HFFc6 (cell line): ENCODE results near the gene ZRANB3. TPM values are rescaled to one million over a fixed set of nuclear protein-coding genes. Genes with fewer than 3 reads are reported as not detected.
A peak's percentile ranks its signal among the peaks of the same experiment; 100 is the strongest.

Experiments used
- DNase-seq: peaks from one replicate; pipeline ENCODE4 v3.0.0-alpha.2; 2018
- H3K27ac Mint-ChIP-seq: 2 replicates; pipeline ENCODE4 v1.8.0; 2020; ENCODE audit warnings: mild to moderate bottlenecking, mixed read lengths
- H3K27me3 Mint-ChIP-seq: 2 replicates; pipeline ENCODE4 v1.8.0; 2021; ENCODE audit warnings: mild to moderate bottlenecking, moderate library complexity, mixed read lengths; ENCODE audit not compliant: insufficient read depth
- H3K36me3 Mint-ChIP-seq: 2 replicates; pipeline ENCODE4 v1.8.0; 2021; ENCODE audit warnings: low read depth, mixed read lengths
- H3K4me1 Mint-ChIP-seq: 2 replicates; pipeline ENCODE4 v1.8.0; 2020; ENCODE audit warnings: low read depth, mixed read lengths
- H3K4me3 Mint-ChIP-seq: 2 replicates; pipeline ENCODE4 v1.8.0; 2020; ENCODE audit warnings: mild to moderate bottlenecking, moderate library complexity, mixed read lengths
- H3K9me3 Mint-ChIP-seq: 2 replicates; pipeline ENCODE4 v1.8.0; 2020; ENCODE audit warnings: mild to moderate bottlenecking, mixed read lengths
- total RNA-seq, 6 experiments: library from RNA; stranded (reverse); fragmentation: NEBNext Ultra II Directional; extraction: Animal tissue kit (Norgen Biotek cat#: 25700); gene quantifications; 2 replicates in 1 of 6; 3 replicates in 5 of 6; pipeline ENCODE4 v1.2.3, GENCODE V29; 2021
- TF ChIP-seq, protein P1 (sequence below): fragments of 200-600 bp; sonication (generic); IDR thresholded peaks from 2 replicates; pipeline ENCODE4 v1.5.0; 2021; ENCODE audit warnings: antibody characterized with exemption, mild to moderate bottlenecking

The ZRANB3 gene
- total RNA-seq, 6 experiments from 2014 or later, result 8.1 to 10.2 (median 8.8) TPM

DNA sequence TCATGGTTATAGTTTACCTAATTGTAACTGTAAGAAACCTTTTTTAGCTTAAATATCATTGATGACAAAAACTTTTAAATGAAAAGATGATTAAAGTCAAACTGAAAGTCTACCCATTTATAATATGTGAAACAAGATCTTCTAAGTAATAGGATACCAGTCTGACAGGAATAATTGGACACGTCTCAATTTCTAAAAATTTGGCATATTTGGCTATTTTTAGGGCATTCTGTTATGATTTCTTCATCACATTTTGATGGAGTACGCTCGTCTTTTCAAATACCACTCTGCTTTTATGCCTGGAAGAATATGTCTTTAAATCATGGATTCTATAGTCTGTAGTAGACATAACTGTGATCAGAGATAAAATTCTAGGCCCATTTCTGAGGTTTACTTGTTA, 1.6 kb upstream of the ZRANB3 start:
- DNase-seq, result no peak
- TF ChIP-seq, protein P1, sequence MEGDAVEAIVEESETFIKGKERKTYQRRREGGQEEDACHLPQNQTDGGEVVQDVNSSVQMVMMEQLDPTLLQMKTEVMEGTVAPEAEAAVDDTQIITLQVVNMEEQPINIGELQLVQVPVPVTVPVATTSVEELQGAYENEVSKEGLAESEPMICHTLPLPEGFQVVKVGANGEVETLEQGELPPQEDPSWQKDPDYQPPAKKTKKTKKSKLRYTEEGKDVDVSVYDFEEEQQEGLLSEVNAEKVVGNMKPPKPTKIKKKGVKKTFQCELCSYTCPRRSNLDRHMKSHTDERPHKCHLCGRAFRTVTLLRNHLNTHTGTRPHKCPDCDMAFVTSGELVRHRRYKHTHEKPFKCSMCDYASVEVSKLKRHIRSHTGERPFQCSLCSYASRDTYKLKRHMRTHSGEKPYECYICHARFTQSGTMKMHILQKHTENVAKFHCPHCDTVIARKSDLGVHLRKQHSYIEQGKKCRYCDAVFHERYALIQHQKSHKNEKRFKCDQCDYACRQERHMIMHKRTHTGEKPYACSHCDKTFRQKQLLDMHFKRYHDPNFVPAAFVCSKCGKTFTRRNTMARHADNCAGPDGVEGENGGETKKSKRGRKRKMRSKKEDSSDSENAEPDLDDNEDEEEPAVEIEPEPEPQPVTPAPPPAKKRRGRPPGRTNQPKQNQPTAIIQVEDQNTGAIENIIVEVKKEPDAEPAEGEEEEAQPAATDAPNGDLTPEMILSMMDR, result no peak
- peaks cover 25% of the 10 kb centered on the region for H3K4me1 Mint-ChIP-seq
- no peaks in the 10 kb centered on the region for H3K36me3 Mint-ChIP-seq
- H3K27ac Mint-ChIP-seq, result peak overlapping the region; percentile 73
- H3K4me3 Mint-ChIP-seq, result no peak overlapping the region
- no peaks in the 10 kb centered on the region; the same call in none of the 2 replicates for H3K27me3 Mint-ChIP-seq
- H3K9me3 Mint-ChIP-seq, result no peaks in the 10 kb centered on the region

DNA sequence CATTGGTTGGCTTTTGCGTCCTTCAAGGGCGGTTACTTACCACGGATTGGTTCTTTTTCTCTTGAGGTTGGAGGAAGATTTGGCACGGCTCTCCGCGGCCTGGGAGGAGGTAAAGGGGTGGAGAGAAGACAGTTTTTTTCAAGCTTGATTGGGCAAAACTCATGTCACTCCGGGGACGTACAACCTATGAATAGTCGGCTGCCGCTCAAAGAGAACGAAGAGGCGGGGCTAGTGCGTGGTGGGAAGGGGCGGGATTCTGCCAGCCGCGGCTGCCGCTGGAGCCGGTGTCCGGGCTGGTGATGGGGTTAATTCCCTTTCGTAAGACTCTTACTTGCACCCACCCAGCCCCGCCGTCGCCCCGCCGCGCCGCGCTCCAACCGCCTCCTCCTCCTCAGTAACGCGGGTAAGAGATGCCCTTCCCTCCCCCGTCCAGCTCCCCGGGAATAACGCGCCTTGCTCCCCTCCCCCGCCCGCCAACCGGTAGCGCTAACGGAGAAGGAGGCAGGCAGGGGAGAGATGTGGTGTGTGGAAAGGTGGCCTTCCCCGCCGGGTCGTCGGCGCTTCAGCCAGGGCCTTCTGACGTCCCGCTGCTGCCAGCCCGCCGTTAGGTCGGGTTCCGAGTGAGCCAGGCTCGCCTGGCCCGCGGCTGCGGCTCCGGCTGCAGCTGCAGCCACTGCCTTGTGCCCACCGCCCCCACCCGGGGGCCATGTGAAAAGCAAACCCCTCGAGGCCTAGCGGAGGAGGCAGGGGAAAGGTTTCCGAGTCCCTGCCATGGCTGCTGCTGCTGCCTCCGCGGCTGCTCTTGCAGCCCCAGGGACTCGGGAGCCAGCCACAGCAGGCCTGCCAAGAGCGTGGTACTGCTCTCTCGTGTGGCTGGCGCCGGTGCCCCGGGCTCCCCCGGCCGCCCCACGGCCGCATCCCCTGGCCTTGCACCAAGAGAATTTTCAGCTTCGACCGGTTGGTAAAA, 496 bp upstream of the ZRANB3 start, which contains the start of gene R3HDM1:
Gene R3HDM1 (plus strand): TSS at position 254 of the 967 bp plus-strand sequence. CDS start 73,362 bp downstream, outside the sequence.
- no peaks in the 10 kb centered on the region for H3K9me3 Mint-ChIP-seq
- DNase-seq, result peak; percentile 100
- no peaks in the 10 kb centered on the region for H3K36me3 Mint-ChIP-seq
- no peak within 1 kb of the TSS for H3K4me3 Mint-ChIP-seq
- peak within 1 kb of the TSS; percentile 73 for H3K27ac Mint-ChIP-seq
- H3K4me1 Mint-ChIP-seq, result peaks cover 25% of the 10 kb centered on the region
- TF ChIP-seq, protein P1, result peak; percentile 36
- H3K27me3 Mint-ChIP-seq, result no peaks in the 10 kb centered on the region; the same call in none of the 2 replicates

DNA sequence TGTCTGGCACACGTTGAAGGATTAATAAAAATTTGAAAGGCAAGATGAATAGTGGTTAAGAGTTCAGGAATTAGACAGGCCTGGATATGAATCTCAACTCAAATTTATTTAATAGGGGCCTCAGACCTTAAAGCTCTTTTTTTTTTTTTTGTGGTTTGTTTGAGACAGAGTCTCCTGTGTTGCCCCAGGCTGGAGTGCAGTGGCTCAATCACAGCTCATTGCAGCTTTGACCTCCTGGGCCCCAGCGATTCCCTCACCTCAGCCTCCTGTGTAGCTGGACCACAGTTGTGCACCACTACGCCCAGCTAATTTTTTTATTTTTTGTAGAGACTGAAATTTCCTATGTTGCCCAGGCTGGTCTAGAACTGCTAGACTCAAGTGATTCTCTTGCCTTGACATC, 3.0 kb downstream of the ZRANB3 start:
- H3K9me3 Mint-ChIP-seq, result no peaks in the 10 kb centered on the region
- no peak overlapping the region for H3K4me3 Mint-ChIP-seq
- H3K27ac Mint-ChIP-seq, result no peak overlapping the region
- no peak for DNase-seq
- H3K27me3 Mint-ChIP-seq, result no peaks in the 10 kb centered on the region; the same call in none of the 2 replicates
- TF ChIP-seq, protein P1, result no peak
- H3K4me1 Mint-ChIP-seq, result peaks cover 13% of the 10 kb centered on the region
- no peaks in the 10 kb centered on the region for H3K36me3 Mint-ChIP-seq

DNA sequence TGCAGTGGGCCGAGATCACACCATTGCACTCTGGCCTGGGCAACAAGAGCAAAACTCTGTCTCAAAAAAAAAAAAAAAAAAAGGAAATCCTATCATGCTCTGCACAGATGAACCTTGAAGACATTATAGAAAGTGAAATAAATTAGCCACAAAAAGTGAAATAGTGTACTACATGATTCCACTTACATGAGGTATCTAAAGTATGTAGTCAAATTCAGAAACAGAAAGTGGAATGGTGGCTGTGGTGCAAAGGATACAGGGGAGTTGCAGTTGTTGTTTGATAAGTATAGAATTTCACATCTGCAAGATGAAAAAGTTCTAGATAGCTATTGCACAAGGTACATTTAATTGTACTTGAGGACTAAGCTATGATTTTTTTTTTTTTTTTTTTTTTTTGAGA, 5.2 kb downstream of the ZRANB3 start:
- DNase-seq, result no peak
- no peaks in the 10 kb centered on the region; the same call in 1 of the 2 replicates for H3K27me3 Mint-ChIP-seq
- TF ChIP-seq, protein P1, result no peak
- no peaks in the 10 kb centered on the region for H3K9me3 Mint-ChIP-seq
- no peak overlapping the region for H3K27ac Mint-ChIP-seq
- H3K4me3 Mint-ChIP-seq, result no peak overlapping the region
- peaks cover 13% of the 10 kb centered on the region for H3K4me1 Mint-ChIP-seq
- no peaks in the 10 kb centered on the region for H3K36me3 Mint-ChIP-seq

DNA sequence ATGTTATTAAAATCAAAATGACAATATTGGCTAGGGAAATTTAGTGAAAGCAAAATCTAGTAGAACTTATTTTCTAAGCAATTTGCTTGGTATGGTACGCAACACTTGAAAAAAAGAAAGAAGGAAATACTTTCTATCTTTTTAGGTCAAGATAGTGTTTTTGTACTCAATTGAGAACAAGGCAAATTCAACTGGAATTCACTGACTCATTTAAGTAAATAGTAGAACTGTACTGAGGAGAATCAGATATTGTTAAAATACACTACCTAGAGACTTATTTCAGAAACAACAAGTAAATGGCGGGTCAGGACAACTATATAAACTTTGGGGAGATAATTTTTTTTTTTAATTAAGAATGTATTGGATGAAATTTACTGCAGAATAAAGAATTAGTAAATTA, 18.9 kb downstream of the ZRANB3 start:
- no peak for DNase-seq
- no peak overlapping the region for H3K4me3 Mint-ChIP-seq
- H3K27ac Mint-ChIP-seq, result no peak overlapping the region
- H3K9me3 Mint-ChIP-seq, result no peaks in the 10 kb centered on the region
- peaks cover 12% of the 10 kb centered on the region; the same call in 1 of the 2 replicates for H3K36me3 Mint-ChIP-seq
- 0 out of 2 replicates have a peak, but pooled peaks cover 6% of the 10 kb centered on the region for H3K4me1 Mint-ChIP-seq
- no peaks in the 10 kb centered on the region for H3K27me3 Mint-ChIP-seq
- TF ChIP-seq, protein P1, result no peak
